ENCODE results near the gene WDR49. TPM values are rescaled to one million over a fixed set of nuclear protein-coding genes. Genes with fewer than 3 reads are reported as not detected.

WDR49 gene
- total RNA-seq, 1 experiment from 2014 or later: 0.35 TPM

DNA sequence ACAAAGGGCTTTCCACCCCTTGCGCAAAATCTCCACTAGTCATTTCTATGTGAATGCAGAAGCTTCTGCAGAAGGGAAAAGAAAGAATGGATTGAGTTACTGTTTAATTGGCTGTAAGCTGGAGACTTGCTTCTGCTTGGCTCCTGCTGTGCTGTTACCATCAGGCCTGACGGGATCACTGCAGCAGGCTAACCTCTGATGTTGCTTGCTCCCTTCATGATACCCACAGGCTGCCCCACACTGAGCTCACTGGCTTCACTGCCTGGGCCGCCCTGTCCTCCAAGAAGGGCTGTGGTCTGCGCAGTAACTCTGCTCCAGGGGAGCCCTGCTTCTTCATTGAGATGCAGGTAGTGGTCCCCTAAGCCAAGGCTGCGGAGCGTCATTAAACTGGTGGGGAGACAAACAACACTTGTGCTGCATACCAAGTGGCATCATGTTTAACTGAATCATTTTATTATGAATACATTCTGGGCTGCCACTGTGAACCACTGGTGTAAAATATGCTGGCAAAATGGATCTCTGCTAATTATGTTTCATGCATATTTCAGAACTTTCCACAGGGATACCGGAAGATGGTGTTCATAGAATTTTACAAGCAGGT, 78.6 kb downstream of the WDR49 start:
- Histone ChIP-seq H3K27me3 (ENCODE audit: control insufficient read depth, insufficient read depth, low read length) (no peaks in the 10 kb centered on the region), H3K4me3 (ENCODE audit: insufficient read depth, low read depth, low read length) (no peak overlapping the region), H3K36me3 (replicated peaks; ENCODE audit: control insufficient read depth, insufficient read depth, low read length) (no peaks in the 10 kb centered on the region)
- peak; percentile 16 for DNase-seq

DNA sequence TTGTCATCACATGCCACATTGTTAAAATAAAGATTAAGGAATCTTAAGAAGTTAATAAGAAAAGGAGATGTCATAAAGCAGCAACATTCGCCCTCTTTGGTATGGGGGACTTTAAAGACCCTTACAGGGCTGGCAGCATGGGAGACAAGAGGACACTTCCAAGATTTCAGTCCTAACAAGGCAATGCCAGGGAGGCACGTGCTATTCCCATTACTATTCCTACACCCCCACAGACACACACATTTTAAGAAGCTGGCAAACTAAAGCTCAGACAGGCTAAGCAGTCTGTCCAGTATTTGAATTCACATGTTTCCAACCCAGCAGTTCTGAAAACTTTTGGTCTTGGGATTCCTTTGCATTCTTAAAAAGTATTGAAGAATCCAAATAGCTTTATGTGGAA, 80.8 kb downstream of the WDR49 start:
- Histone ChIP-seq H3K27me3 (ENCODE audit: control insufficient read depth, insufficient read depth, low read length) (no peaks in the 10 kb centered on the region), H3K36me3 (replicated peaks; ENCODE audit: control insufficient read depth, insufficient read depth, low read length) (no peaks in the 10 kb centered on the region), H3K4me3 (ENCODE audit: insufficient read depth, low read depth, low read length) (no peak overlapping the region)
- DNase-seq: no peak

DNA sequence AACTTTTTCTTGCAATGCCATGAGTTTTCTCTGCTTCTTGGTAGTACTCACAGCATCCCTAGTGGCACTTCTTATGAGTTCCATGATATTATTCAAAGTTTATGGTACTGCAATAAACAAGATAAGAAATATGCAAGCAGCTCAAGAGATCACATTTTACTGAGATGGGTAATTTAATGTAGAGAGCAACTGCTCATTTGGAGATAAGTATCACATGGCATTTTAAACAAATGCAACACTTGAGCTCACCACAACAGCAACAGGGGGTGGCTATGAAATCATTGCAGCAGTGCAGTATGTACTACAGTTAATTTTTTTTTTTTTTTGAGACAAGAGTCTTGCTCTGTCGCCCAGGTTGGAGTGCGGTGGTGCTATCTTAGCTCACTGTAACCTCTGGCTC, 85.1 kb downstream of the WDR49 start:
- Histone ChIP-seq H3K27me3 (ENCODE audit: control insufficient read depth, insufficient read depth, low read length) (no peaks in the 10 kb centered on the region), H3K4me3 (ENCODE audit: insufficient read depth, low read depth, low read length) (no peak overlapping the region), H3K36me3 (replicated peaks; ENCODE audit: control insufficient read depth, insufficient read depth, low read length) (no peaks in the 10 kb centered on the region)
- no peak for DNase-seq

DNA sequence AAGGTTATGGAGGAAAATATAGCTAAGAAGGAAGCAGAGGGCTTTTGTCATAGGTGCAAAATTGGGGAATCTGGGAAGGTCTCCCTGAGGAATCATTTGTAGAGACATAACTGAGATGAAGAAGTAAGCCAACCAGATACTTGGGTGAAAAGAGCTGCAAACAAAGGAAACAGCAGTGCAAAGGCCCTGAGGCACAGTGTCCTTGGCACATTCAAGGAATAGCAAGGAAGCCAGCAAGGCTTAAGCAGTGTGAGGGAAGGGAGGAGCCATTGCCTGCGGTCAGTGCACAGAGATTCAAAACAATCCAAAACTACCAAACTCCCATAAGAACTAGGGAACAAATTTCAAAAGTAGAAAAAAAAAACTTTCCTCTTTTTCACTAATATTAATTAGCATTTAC, 88.3 kb downstream of the WDR49 start:
- Histone ChIP-seq H3K27me3 (ENCODE audit: control insufficient read depth, insufficient read depth, low read length) (no peaks in the 10 kb centered on the region), H3K36me3 (replicated peaks; ENCODE audit: control insufficient read depth, insufficient read depth, low read length) (no peaks in the 10 kb centered on the region), H3K4me3 (ENCODE audit: insufficient read depth, low read depth, low read length) (no peak overlapping the region)
- no peak for DNase-seq

DNA sequence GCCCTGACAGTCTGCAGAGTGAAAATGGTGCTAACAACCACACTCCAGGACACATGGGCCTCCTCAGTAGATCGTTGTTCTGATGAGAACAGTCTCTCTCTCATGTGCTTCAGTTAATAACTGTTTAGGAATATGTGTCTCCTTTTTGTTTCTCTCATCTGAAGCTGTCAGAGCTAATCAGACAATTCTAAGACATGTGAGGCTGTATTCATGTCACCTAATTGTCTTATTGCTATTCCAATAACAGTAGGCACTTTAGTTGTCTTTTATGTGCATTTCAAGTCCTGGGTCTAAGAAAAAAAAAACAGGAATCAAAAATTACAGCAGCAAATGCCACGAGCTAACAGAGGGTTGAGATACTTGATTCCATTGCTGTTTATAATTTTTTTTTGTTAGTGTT, 89.1 kb downstream of the WDR49 start:
- Histone ChIP-seq H3K4me3 (ENCODE audit: insufficient read depth, low read depth, low read length) (no peak overlapping the region), H3K27me3 (ENCODE audit: control insufficient read depth, insufficient read depth, low read length) (no peaks in the 10 kb centered on the region), H3K36me3 (replicated peaks; ENCODE audit: control insufficient read depth, insufficient read depth, low read length) (no peaks in the 10 kb centered on the region)
- no peak for DNase-seq

DNA sequence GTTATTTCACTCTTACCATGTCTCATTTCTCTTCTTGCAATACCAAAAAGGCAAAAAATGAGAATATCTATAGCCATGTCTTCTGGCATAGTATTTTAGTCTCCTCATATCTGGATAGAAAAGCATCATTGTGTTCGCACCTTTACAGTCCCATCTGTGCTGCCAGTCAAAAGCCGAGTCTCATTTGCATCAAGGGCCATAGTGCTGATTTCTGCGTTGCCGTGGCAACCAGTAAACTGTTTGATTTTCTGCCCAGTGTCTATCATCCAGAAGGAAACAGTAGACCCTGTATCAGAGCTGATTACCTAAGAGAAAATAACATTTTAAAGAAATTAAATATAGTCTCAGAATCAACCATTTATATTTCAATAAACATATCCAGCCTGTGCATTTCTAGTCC, 93.8 kb downstream of the WDR49 start:
- no peaks in the 10 kb centered on the region for H3K27me3 ChIP-seq (ENCODE audit: control insufficient read depth, insufficient read depth, low read length)
- DNase-seq: no peak
- H3K36me3 ChIP-seq (replicated peaks; ENCODE audit: control insufficient read depth, insufficient read depth, low read length): no peaks in the 10 kb centered on the region
- H3K4me3 ChIP-seq (ENCODE audit: insufficient read depth, low read depth, low read length): no peak overlapping the region

DNA sequence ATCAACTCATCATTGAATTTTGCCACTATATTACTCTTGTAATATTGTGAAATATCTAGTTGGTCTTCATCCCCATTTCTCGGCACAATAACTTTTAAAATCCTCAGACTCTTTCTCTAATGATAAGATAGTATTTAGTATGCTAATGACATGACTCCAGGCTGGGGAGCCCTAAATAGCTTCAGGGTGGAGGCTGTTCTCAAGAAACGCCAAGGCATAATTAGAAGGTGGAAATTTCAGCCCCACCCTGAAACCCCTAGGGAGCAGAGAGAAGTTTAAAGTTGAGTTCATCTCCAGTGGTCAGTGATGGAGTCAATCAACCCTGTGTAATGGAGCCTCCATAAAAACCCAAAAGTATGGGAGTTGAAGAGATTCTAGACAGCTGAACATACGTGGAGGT, 98.8 kb downstream of the WDR49 start:
- Histone ChIP-seq H3K4me3 (ENCODE audit: insufficient read depth, low read depth, low read length) (no peak overlapping the region), H3K36me3 (replicated peaks; ENCODE audit: control insufficient read depth, insufficient read depth, low read length) (no peaks in the 10 kb centered on the region), H3K27me3 (ENCODE audit: control insufficient read depth, insufficient read depth, low read length) (no peaks in the 10 kb centered on the region)
- DNase-seq: no peak

DNA sequence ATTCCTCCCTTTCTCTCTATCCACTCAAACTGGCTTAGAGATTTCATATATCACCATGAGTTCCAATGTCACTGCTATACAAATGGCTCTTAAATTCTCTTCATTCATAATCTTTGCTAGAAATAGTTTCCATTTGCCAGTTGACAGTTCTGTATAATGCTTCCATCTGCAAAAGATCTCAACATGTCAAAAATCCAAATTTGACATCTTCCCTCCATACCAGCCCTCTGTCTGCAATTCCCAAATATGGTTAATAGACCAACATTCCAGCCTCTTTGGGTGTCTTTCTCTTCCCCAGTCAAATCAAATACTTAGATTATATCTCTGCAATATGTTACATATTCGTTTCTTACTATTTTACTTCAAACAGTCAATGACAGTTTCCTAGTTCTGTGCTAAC, 115.7 kb downstream of the WDR49 start:
- Histone ChIP-seq H3K4me3 (ENCODE audit: insufficient read depth, low read depth, low read length) (no peak overlapping the region), H3K27me3 (ENCODE audit: control insufficient read depth, insufficient read depth, low read length) (no peaks in the 10 kb centered on the region), H3K36me3 (replicated peaks; ENCODE audit: control insufficient read depth, insufficient read depth, low read length) (no peaks in the 10 kb centered on the region)
- no peak for DNase-seq

DNA sequence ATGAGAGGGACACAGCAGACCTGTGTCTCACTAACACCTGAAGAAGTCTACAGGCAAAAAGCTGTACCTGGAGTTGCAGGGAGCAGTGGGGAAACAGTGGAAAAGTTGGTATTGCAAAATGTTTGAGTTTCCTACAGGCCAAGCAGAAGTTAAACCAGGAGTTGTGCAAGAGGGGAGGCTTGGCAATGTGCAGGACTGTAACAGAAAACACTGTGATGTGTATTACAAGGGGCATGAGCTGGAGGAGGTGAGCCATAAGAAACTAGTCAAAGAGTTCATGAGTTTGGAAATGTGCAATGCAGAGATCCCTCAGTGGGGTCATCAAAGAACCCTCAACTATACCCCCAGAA, 132.8 kb downstream of the WDR49 start:
- DNase-seq: no peak
- no peaks in the 10 kb centered on the region for H3K36me3 ChIP-seq (replicated peaks; ENCODE audit: control insufficient read depth, insufficient read depth, low read length)

DNA sequence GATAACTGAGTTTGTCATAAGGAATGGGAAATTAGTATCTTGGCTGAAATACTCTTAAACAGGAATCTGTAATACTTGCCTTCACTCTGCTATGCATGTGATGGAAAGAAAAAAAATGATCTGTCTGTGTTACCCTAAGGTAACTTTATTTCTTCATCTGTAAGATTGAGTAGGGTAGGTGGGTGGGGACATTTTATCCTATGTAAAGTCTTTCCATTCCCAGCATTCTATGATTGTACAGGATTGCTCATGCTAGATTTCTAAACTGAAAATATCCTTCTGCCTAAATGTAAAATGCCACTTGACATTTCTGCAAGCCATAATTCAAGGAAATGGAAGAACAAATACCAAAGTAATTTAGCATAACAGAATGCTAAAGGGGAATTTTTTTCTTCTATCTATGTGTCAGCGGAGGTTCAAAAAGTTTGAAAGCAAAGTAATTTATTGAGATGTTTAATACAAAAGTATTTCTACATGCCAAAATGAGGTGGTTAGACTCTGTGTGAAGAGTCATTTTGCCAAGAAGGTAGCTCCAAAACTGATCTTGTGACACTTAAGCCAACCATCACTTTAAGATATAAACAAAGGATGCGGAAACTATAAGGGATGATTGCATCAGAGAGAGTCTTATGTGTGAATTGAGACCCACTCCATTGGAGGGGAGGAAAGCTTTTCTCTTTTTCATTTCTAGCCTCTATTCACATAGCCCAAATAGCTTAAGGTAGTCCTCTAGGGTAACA, 133.3 kb downstream of the WDR49 start:
- DNase-seq: no peak
- Histone ChIP-seq H3K36me3 (replicated peaks; ENCODE audit: control insufficient read depth, insufficient read depth, low read length) (no peaks in the 10 kb centered on the region), H3K4me3 (ENCODE audit: insufficient read depth, low read depth, low read length) (no peak overlapping the region)

More for the DNA sequence above, 132.8 kb downstream of the WDR49 start:
- Histone ChIP-seq H3K27me3 (ENCODE audit: control insufficient read depth, insufficient read depth, low read length) (no peaks in the 10 kb centered on the region), H3K4me3 (ENCODE audit: insufficient read depth, low read depth, low read length) (no peak overlapping the region)

DNA sequence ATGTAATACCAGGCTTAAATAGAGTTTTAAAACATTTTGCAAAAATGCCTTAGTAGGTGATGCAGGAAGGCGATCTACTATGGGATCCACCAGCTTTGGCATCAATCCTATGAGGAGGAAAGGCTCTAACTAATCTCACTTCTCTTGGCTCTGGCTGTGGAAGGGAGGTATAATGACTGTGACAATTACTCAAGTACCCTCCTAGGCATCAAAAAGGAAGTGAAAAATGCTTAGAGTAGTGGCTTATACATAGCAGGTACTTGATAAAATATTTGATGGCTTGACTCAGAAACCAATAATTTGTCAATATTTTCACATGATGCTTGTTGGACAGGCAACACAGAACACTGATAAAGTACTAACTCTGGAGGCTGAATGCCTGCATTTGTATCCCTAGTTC, 145.8 kb downstream of the WDR49 start:
- H3K4me3 ChIP-seq (ENCODE audit: insufficient read depth, low read depth, low read length): no peak overlapping the region
- H3K36me3 ChIP-seq (replicated peaks; ENCODE audit: control insufficient read depth, insufficient read depth, low read length): no peaks in the 10 kb centered on the region
- no peak for DNase-seq
- H3K27me3 ChIP-seq (ENCODE audit: control insufficient read depth, insufficient read depth, low read length): no peaks in the 10 kb centered on the region

More for the DNA sequence above, 133.3 kb downstream of the WDR49 start:
- no peaks in the 10 kb centered on the region for H3K27me3 ChIP-seq (ENCODE audit: control insufficient read depth, insufficient read depth, low read length)

DNA sequence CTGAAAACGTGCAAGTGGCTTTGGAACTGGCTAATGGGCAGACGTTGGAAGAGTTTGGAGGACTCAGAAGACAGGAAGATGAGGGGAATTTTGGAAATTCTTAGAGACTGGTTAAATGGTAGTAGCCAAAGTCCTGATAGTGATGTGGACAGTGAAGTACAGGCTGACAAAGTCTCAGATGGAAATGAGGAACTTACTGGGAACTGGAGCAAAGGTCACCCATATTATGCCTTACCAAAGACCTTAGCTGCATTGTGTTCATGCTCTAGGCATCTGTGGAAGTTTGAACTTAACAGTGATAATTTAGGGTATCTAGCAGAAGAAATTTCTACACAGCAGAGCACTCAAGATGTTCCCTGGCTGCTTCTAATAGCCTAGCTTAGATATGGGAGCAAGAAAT, 151.3 kb downstream of the WDR49 start:
- H3K36me3 ChIP-seq (replicated peaks; ENCODE audit: control insufficient read depth, insufficient read depth, low read length): no peaks in the 10 kb centered on the region

DNA sequence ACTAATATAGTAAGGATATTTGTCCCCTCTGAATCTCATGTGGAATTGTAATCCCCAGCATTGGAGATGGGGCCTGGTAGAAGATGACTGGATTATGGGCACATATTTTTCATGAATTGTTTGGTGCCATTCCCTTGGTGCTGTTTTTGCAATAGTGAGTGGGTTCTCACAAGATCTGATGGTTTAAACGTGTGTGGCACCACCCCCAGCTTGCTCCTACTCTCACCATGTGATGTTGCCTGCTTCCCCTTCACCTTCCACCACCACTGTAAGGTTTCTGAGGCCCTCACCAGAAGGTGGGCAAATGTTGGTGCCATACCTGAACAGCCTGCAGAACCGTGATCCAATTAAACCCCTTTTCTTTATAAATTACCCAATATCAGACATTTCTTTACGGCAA, 151.8 kb downstream of the WDR49 start:
- H3K36me3 ChIP-seq (replicated peaks; ENCODE audit: control insufficient read depth, insufficient read depth, low read length): no peaks in the 10 kb centered on the region
- H3K4me3 ChIP-seq (ENCODE audit: insufficient read depth, low read depth, low read length): no peak overlapping the region
- no peaks in the 10 kb centered on the region for H3K27me3 ChIP-seq (ENCODE audit: control insufficient read depth, insufficient read depth, low read length)
- DNase-seq: no peak

More for the DNA sequence above, 151.3 kb downstream of the WDR49 start:
- H3K27me3 ChIP-seq (ENCODE audit: control insufficient read depth, insufficient read depth, low read length): no peaks in the 10 kb centered on the region
- DNase-seq: no peak
- H3K4me3 ChIP-seq (ENCODE audit: insufficient read depth, low read depth, low read length): no peak overlapping the region

DNA sequence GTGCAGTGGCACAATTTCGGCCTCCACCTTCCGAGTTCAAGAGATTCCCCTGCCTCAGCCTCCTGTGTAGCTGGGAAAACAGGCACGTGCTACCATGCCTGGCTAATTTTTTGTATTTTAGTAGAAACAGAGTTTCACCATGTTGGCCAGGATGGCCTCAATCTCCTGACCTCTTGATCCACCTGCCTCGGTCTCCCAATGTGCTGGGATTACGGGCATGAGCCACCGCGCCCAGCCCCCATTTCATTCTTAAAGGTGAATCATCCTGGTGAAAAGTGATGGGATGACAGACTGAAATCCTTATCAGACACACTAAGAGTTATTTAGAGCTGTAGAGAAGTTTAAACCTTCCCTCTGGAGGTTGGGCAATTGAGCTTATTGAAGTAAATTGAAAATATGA, 155.8 kb downstream of the WDR49 start:
- no peak for DNase-seq
- H3K27me3 ChIP-seq (ENCODE audit: control insufficient read depth, insufficient read depth, low read length): no peaks in the 10 kb centered on the region
- no peaks in the 10 kb centered on the region for H3K36me3 ChIP-seq (replicated peaks; ENCODE audit: control insufficient read depth, insufficient read depth, low read length)
- H3K4me3 ChIP-seq (ENCODE audit: insufficient read depth, low read depth, low read length): no peak overlapping the region

DNA sequence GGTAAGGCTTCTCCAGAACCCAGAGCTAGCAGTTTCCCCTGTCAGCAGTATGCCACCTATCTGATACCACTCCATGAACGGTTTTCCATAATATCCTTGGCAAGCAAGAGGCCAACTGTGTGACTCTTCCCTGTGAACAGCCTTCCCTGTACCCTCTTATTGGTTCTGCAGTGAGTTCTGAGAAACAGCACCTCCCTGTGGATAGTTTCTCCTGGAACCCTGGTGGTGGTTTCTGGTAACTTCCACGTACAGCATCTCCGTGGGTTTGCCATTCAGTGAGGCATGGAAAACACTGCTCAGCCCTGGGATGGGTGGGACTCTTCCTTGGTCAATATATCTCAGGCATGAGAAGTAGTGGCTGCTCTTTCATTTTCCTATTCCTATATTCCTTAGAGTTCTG, 160.5 kb downstream of the WDR49 start:
- peak; percentile 18 for DNase-seq
- Histone ChIP-seq H3K4me3 (ENCODE audit: insufficient read depth, low read depth, low read length) (no peak overlapping the region), H3K36me3 (replicated peaks; ENCODE audit: control insufficient read depth, insufficient read depth, low read length) (no peaks in the 10 kb centered on the region), H3K27me3 (ENCODE audit: control insufficient read depth, insufficient read depth, low read length) (no peaks in the 10 kb centered on the region)

Measured in H7 (cell line).